ENCODE data around the gene NDUFAF8.

NDUFAF8 gene, protein sequence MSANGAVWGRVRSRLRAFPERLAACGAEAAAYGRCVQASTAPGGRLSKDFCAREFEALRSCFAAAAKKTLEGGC

DNA sequence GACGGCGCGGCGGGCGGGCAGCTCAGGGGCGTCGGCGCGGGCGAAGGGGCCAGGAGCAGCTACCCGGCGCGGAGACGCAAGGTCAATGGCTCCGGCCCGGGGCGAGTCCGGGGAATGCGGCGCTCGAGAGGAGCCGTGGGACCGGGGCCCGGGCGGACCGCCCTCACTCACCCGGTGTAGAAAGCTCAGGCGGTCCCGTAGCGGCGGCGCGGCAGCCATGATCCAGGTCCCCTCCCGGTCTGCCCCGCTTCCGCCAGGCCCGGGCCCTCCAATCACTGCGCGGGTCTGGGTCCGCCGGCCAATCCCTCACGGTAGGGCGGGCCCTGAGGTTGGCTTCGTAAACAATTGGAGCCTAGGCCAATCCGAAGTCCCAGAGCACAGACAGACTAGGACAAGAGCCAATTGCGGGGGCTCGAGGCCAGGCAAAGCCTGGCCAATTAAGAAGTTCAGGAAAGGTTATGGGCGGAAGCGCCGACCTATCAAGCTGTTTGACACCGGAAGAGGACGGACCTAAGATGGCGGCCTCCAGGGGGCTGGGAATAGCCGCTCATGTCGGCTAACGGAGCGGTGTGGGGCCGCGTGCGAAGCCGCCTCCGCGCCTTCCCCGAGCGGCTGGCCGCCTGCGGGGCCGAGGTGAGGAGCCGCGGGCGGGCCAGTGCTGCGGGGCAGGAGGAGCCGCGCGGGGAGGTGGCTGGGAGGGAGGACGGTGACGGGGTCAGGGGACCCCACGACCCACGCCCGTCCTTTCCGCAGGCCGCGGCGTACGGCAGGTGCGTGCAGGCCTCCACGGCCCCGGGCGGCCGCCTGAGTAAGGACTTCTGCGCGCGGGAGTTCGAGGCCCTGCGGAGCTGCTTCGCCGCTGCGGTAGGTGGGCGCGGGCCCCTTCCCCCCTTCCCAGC, at the start of gene NDUFAF8, which contains the start of gene TEPSIN:
TSS of gene NDUFAF8 (plus strand) at position 504 of the 899 bp plus-strand sequence. CDS start at position 550, 46 bp downstream.
TSS of gene TEPSIN (minus strand) at position 241 of the 899 bp plus-strand sequence. CDS start at position 219, 22 bp downstream.
- DNase-seq: peak; percentile 99

DNA sequence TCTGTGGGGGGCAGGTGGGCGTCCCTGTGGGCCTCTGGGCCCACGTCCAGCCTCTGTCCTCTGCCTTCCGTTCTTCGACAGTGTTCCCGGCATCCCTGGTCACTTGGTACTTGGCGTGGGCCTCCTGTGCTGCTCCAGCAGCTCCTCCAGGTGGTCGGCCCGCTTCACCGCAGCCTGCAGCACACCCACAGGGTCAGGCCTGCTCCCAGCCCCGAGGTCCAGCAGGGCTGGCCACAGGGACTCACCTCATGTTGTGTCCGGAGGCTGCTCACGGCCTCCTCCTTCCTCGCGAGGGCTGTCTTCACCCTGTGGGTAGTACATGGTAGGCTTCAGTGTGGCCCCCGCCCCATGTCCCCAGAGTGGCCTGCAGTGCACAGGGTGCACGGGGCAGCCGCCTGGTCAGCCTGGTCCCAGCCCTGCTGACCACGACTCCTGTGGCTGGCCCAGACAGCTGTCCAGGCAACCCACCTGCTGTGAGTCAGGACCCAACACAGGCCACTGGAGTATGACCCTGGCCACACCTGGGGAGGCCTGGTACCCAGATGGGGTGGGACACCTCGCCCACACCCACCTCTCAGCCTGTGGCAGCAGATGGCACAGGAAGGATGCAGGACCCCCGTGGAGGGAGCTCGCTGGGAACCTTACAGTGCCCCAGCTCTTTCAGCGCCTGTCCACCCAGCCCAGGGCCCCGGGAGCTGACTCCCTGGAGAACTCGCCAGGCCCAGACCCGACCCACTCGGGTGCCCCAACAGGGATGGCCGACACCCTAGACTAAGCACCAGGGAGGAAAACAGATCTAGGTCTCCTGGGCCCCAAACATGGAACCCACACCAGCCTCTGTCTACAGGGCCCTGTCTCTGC, 49.2 kb upstream of the NDUFAF8 start:
- DNase-seq: no peak

DNA sequence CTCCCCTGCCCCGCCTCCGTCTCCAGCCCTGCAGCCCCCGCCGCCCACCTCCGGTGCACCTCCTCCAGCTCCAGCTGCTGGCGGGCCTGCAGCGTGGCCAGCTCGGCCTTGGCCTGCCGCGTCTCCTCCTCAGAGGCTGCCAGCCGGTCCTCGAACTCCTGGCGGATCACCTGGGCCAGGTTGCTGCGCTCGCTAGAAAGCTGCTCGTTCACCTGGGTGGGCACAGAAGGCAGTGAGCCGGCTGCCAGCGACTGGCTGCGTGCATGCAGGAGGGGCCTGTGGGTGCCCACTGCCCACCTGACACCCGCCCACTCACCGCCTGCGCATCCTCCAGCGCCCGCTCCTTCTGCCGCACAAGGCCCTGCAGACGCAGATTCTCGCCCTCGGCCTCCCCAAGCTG, 48.5 kb upstream of the NDUFAF8 start:
- DNase-seq: no peak

DNA sequence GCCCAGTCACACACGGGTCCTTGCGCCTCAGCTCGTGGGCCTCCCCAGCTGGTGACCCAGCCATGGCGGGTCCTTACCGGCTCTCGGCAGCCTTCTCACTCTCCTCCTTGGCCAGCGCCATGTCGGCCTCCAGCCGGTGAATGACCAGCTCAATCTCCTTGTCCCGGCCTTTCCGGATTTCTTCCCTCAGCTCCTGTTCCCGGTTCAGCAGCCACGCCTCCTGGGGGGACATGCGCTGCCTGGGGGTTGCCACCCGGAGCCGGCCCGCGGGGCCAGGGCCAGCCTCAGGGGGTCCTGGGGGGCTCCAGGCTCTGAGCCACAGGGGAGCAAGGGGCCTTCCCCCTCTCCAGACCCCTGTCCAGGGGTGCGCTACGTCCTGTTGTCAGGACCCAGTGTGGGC, 48.0 kb upstream of the NDUFAF8 start:
- DNase-seq: no peak

DNA sequence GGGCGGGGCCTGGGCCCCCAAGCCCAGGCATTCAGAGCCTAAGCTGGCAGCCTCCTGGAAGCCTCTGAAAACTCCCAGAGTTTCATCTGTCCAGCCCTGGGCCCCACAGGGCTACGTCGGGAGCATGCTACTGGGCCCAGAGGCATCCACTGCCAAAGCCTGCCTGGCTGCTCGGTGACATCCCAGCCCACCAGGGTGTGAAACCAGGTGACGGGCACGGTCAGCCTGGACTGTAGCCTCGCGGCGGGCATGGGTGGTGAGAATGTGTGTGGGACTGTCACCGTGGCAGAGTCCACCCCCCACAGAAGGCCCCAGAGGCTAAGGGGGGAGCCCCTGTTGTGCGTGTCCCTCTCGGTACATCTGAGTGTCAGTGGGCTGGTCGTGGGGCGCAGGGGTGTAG, 47.5 kb upstream of the NDUFAF8 start:
- DNase-seq: no peak

DNA sequence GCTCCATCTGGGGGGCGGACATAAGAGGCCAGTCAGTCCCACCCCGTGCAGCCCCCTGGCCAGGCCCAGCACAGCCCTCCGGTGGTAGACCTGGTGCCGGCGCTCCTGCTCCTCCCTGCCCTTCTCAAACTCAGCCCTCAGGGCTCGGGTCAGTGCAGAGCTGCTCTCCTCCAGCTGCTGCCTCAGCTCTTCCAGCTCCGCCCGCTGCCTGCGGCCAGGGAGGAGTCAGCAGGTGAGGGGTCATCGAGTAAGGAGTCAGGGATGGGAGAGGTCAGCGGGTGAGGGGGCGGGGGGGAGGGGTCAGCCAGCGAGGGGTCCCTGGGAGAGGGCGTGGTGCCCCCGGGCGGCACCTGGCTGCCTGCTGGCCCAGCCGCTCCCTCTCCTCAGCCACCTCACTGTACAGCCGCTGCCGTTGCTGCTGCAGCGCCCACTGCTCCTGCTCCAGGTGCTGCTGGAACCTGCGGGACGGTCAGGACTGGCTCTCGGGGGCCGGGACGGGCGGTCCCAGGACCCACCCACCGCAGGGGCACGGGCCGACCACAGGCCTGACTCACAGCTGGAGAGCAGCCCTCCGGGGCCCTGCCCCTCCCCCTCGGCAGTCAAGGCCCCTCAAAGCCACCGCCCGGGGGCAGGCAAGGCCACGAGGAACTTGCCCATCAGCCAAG, 46.6 kb upstream of the NDUFAF8 start:
- no peak for DNase-seq

DNA sequence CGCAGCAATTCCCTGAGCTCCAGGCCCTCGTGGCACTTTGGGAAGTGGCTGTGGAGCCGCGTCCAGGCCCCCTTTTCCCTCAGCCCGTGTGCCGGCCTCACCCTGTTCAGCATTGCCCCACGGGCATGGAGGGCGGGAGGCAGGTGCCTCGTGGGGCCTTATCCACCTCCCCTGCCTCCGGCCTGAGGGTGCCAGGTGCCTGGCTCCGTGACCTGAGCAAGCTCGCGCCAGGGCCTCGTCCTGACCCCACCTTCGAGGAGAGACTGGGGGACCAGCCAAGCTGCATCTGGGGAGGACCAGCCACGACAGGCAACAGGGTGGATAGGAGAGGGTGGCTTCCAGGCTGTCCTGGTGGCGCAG, 46.1 kb upstream of the NDUFAF8 start:
- DNase-seq: no peak

DNA sequence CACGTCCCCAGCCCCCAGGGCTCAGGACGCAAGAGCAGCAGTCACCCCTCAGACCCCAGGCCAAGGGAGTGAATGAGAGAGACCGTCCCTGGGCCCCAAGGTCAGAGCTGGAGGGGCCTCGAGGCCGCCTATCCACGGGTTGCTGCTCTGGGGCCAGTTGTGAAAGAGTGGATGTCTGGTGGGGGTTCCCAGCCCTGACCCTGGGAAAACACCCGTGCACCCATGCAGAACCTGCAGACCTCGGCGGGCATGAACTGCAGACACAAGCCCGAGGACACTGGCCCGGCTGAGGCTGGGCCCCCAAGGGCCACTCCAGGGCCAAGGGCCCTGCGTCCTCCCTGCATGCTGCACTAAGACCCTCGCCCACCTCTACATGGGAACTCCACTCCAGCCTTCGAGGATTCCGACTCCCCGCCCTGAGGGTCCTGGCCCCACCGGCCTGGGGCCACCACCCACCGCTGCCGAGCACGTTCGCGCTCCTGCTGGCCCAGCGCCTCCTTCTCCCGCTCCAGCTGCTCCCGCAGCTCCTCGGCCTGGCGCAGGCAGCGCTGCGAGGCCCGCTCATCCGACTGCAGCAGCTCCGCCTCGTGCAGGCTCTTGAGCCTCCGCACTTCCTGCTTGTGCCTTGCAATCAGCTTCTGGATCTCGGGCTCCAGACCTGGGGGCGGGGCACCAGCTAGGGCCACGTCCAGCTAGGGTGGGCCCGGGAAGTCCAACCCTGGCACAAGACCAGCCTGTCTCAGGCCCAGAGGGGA, 45.5 kb upstream of the NDUFAF8 start:
- peak; percentile 42 for DNase-seq

DNA sequence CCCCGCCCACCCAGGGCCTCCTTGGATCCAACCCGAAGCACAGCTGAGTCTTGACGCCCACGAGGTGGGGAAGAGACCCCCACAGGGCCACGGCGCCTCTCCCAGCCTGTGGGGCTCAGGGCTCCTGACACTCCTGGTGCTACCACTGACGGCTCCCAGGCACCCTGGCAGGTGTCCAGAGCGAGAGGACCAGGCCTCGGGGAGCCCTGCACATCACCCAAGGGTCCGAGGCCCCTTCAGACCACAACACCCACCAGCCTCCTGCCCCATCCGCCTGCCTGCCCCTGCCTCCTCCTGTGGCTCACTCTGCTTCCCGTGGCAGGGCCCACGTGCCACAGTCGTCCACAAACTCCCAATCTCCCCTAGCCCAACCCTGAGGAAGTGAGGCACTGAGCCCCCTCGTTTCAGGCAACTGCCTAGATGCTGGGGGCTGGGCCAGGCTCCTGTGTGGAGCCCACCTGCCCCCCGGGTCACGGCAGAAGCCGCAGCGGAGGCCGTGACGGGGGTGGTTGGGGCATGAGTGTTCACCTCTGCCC, 44.8 kb upstream of the NDUFAF8 start:
- no peak for DNase-seq

DNA sequence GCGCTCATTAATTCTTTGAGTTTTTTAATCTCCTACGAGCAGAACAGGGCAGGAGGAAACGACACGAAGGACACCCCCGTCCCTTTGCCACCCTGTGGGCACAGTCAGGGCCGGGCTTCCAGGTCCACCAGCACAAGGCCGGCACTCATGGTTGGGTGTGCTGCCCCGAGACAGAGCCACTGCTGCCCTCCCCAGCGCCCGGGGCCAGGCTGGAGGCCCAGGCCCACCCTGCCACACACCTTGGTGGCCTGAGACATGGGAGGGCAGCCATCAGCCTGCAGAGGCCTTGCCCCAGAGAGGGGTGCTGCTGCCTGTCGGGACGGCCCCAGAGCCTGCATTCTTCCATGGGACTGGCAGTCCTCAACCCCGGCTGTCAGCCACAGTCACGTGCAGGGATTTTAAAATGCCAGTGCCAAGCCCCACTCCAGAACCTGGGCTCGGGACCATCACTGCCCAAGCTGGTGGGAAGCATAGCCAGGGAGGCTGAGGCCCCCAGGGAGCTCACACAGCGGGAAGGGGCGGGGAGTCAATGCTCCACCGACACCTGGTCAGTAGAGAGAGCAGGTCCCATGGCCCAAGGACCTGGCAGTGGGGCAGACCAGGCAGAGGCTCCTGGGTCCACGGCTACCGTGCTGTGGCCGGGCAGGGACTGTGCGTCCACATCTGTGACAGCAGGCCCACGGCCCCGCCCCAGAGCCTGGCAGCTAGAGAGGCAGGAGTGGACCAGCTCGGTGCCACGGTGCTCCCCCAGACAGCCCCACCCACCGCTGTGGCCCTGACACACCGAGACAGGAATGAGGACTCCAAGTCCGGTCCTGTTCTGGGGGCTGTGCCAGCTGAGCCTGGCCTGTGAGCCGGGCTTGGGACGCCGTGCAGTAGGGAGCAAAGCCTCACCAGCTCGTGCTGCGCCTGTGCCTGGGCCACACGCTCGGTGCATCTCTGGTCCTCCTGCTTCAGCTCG, 43.9 kb upstream of the NDUFAF8 start:
- DNase-seq: no peak

DNA sequence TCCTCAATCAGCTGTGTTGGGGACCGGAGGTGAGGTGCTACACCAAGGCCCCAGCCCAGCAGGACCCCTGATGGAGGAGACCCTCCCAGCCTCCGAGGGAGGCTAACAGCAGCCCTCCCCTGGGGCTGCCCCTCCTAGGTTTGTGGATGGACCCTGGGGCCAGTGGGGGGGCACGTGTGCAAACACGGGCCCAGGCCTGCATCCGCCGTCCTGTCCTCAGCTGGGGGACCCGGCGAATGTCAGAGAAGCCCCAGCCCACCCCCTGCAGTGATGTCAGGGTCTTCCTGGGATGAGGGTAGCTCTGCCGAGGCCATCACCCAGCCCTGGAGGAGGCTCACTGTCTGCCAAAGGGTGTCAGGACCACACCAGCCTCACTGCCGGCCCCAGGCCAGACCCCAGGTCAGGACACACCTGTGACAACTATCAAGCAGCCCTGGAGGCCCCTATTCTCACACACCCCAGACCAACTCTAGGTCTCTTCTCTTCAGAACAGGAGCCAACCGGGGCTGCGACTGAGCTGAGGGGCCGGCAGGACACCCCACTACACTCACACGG, 43.1 kb upstream of the NDUFAF8 start:
- no peak for DNase-seq

DNA sequence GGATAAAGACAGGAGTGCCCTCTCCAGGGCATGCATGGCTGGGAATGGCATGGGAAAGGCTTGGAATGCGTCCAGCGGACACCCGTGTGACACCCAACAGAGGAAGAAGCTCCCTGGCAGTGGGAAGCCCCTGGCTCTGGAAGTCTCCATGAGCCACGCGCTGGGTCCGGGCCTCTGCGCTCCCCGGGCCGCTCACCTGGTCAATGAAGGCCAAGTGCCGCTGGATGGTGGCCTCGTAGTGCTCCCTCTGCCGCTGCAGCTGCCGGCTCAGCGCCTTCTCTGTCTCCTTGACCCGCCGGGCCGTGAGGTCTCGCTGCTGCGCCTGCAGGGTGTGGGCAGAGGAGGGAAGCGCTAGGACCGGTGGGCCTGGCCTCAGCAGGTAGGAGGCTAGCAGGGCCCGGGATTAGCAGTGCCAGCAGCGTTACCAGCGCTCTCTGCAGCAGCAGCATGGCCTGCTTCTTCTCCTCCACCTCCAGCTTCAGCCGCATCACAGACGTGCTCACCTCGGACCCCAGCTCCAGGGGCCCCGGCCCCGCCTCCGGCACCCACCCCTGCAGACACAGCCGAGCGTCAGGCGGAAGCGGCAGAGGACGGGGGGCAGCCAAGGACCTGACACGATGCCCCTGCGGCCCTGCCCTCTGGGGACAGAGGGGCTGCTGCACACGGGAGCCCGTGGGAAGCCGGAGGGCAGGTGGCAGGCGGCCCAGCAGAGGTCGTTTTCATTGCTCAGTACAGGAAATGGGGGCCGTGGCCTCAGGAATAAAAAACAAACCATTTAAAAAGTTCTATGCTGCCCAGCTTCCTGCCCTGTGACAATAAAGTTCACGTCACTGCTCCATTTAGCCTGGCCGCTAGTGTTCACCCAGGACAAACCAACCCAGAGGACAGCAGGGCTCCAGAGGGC, 42.4 kb upstream of the NDUFAF8 start:
- no peak for DNase-seq

DNA sequence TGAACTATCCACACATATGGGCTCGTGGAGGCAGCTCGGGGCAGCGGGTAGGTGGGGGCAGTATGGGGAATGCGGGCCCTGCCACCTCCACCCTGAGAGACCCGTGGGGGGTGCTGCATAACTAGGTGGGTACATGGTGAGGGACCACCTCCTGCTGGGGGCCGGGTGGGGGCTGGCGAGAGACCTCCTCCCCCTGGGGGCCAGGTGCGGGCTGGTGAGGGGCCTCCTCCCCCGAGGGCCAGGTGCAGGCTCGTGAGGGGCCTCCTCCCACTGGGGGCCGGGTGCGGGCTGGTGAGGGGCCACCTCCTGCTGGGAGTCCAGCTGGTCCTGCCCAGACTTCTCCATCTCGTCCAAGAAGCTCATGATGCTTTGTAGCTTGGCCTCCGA, 41.7 kb upstream of the NDUFAF8 start:
- DNase-seq: no peak

DNA sequence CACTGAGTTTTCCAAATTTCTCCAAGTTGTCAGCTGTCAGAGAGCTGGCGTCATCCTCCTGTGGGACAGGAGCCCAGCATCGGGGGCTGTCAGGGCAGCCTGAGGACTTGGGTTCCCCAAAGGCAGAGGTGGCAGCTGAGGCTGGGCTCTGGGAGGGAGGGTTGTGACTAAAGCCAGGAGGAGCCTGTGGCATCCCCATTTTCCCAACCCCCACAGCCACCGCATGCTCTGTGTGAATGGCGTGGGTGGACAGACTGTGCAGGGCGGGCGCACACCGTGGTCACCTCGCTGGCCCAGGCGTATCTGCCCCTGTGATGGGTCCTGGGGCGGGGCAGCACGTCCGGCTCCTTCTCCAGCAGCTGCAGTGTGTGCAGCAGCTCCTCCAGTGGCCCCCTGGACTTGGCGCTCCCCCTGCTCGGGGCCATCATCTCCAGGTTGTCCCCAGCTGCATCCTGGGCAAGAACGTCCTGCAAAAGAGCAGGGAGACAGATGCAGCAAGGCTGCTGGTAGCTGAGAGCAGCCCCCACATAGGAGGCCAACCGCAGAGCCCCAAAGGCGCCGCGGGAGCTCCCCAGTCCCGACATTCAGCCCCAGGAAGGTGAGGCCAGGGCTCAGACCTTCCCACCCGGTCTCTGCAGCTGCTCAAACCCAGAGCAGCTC, 41.2 kb upstream of the NDUFAF8 start:
- no peak for DNase-seq

DNA sequence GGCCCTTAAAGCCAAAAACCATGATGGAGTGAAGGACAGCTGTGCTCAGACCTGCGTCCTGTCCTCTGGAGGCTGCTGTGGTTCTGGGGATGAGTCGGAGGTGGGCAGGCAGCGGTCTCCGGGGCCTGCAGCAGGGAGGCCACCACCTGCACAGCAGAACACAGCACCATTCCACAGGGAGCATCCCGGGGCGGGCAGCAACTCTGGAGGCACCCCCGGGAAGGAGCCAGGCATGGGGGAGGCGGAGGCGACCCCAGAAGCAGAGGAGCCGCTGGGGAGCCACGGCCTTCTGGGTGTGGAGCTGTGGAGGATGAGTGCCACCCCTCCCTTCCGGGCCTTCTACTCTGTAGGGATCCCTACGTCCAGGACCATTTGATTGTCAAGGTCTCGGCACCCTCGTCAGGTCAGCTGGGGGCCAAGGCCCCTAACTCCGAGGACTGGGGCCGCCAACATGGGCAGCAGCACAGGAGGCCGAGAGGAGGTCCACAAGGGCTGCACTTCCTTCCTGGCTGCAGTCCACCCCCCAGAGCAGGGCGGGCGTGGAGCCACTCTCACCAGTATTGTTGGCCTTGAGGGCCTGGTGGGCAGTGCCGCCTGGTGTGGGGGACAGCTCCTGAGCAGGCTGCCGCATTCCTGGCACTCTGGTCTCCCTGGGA, 40.2 kb upstream of the NDUFAF8 start:
- DNase-seq: no peak

DNA sequence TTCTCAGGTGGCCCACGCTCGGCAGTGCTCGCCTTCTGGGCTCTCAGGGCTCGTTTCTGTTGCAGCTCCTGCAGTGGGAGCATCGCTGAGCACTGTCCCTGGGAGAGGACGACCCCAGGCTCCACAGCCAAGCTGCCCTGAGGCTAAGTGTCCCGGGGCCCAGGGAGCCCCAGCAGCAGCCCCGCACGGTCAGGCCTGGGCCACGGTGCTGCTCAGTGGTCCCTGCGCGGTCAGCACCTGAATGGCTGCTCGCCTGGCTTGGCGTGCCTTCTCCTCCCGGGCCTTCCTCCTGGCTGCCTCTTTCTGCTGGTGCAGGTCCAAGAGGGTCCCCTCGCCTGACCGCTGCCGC, 39.7 kb upstream of the NDUFAF8 start:
- DNase-seq: no peak

DNA sequence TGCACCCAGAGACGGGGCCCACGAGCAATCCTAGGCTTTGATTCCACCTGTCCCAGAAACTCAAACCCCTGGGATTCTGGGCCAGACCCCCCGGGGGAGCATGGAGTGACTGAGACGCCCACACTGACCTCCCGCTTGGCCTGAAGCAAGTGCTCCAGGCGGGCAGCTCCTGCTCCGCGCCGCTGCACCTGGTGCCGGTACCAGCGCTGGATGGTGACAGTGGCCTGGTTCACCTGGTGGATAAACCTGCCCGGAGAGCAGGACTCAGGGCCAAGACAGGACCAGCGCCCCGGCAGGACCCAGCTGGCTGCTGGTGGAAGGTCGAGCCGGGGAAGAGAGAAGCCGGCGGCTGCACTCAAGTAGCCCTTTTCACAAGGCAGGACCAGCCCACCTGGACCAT, 38.9 kb upstream of the NDUFAF8 start:
- no peak for DNase-seq
